ENCODE results near the gene LMAN2. TPM values are rescaled to one million over a fixed set of nuclear protein-coding genes. Genes with fewer than 3 reads are reported as not detected.

LMAN2 gene
- total RNA-seq, 2 experiments from 2014 or later = 116 to 144 TPM

DNA sequence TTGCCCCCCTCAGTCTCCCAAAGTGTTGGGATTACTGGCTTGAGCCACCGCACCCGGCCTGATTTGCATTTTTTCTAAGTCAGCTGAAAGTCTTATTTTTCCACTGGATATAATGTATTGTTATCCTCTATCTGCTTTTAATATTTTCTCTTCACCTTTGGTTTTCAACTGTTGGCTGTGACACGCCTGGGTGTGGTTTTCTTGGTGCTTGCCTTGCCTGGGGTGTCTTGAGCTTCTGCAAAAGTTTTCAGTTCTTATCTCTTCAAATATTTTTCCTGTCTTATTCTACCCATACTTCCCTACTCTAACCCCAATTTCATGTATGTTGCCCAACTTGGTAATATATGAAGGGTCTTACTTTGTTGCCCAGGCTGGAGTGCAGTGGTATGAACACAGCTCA lies 35.5 kb downstream of the LMAN2 start:
- no peak overlapping the region for H3K4me3 ChIP-seq (ENCODE audit: low read depth, low read length, poor library complexity, severe bottlenecking)
- intact Hi-C loops (cut with micrococcal nuclease; ENCODE audit: unreplicated experiment) = no loop called here
- no peak overlapping the region for H3K4me2 ChIP-seq (ENCODE audit: low read length)
- BruUV-seq (replicated peaks) = no TSS peak
- no peaks in the 10 kb centered on the region for H3K9me2 ChIP-seq (ENCODE audit: insufficient read depth, low read length)
- H3K36me3 ChIP-seq (ENCODE audit: insufficient read depth, low read length) = peaks cover 6% of the 10 kb centered on the region; the same call in 1 of the 2 replicates
- no peaks in the 10 kb centered on the region for H3K9me3 ChIP-seq (ENCODE audit: low read length)
- no peak overlapping the region for H2AFZ ChIP-seq (ENCODE audit: low read length)
- H4K20me1 ChIP-seq (ENCODE audit: insufficient read depth, low read length) = no peaks in the 10 kb centered on the region
- CTCF ChIA-PET (ENCODE audit: unreplicated experiment) = interaction anchor here (0.6 kb wide), 1 partner anchor 36 kb away, joined by 3 read pairs; no protein-coding TSS in a partner anchor
- H3K4me1 ChIP-seq (ENCODE audit: insufficient read depth, low read length, poor library complexity, severe bottlenecking) = peaks cover 16% of the 10 kb centered on the region
- DNase-seq (ENCODE audit: low spot score) = no peak
- TF ChIP-seq CTCF (conservative IDR thresholded peaks at IDR 0.05; ENCODE audit: low read length) (no peak), EZH2phosphoT487 (IDR thresholded peaks at IDR 0.05; ENCODE audit: borderline replicate concordance, low read depth, low read length) (no peak)
- no peak overlapping the region for H3K27ac ChIP-seq (ENCODE audit: low read depth, low read length, poor library complexity, severe bottlenecking)
- POLR2A ChIA-PET = interaction anchor here (0.6 kb wide), 1 partner anchor 88 kb away, joined by 3 read pairs; no protein-coding TSS in a partner anchor
- peaks cover 5% of the 10 kb centered on the region; the same call in 1 of the 2 replicates for H3K79me2 ChIP-seq (ENCODE audit: insufficient read depth, low read depth, low read length)

DNA sequence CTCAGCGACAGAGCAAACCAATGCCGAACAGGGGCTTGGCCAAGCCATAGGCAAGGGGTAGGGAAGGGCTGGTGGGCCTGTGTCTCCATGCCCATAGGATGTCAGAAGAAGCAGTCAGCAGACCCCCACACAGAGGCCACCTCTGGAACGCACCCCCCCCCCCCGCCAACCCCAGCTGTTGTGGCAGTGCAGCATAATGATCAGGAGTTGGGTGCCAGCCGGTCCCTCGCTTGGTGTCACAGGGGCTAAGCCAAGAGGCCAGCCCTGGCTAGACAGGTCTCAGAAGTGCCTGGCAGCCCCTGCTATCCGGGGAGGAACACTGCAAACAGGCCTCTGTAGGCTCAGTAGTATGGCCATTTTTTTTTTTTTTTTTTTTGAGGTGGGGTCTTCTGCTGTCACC lies 36.1 kb downstream of the LMAN2 start:
- no peaks in the 10 kb centered on the region for H3K9me2 ChIP-seq (ENCODE audit: insufficient read depth, low read length)
- peaks cover 11% of the 10 kb centered on the region; the same call in 1 of the 2 replicates for H3K79me2 ChIP-seq (ENCODE audit: insufficient read depth, low read depth, low read length)
- ChIA-PET POLR2A (interaction anchor here (0.5 kb wide), 1 partner anchor 57 kb away, joined by 3 read pairs; no protein-coding TSS in a partner anchor), CTCF (ENCODE audit: unreplicated experiment) (no interaction called here)
- H3K9me3 ChIP-seq (ENCODE audit: low read length) = no peaks in the 10 kb centered on the region
- no peak overlapping the region for H3K4me2 ChIP-seq (ENCODE audit: low read length)
- no peak overlapping the region for H3K27ac ChIP-seq (ENCODE audit: low read depth, low read length, poor library complexity, severe bottlenecking)
- TF ChIP-seq CTCF (conservative IDR thresholded peaks at IDR 0.05; ENCODE audit: low read length) (no peak), EZH2phosphoT487 (IDR thresholded peaks at IDR 0.05; ENCODE audit: borderline replicate concordance, low read depth, low read length) (no peak)
- H3K36me3 ChIP-seq (ENCODE audit: insufficient read depth, low read length) = peaks cover 8% of the 10 kb centered on the region
- no TSS peak for BruUV-seq (replicated peaks)
- H3K4me1 ChIP-seq (ENCODE audit: insufficient read depth, low read length, poor library complexity, severe bottlenecking) = peaks cover 21% of the 10 kb centered on the region
- no peak overlapping the region for H3K4me3 ChIP-seq (ENCODE audit: low read depth, low read length, poor library complexity, severe bottlenecking)
- no peak for DNase-seq (ENCODE audit: low spot score)
- no peak overlapping the region for H2AFZ ChIP-seq (ENCODE audit: low read length)
- intact Hi-C loops (cut with micrococcal nuclease; ENCODE audit: unreplicated experiment) = no loop called here
- H4K20me1 ChIP-seq (ENCODE audit: insufficient read depth, low read length) = peaks cover 3% of the 10 kb centered on the region; the same call in 1 of the 2 replicates

Measured in OCI-LY7 (cell line).